Measurements from ENCODE around the gene COX10.

Gene COX10

GRCh38 chr17:14123619-14124278 is 54.4 kb downstream of the COX10 start:
- peaks cover 14% of the 10 kb centered on the region for H3K36me3 Mint-ChIP-seq (ENCODE audit: low read depth)
- peaks cover 56% of the 10 kb centered on the region for H3K4me1 Mint-ChIP-seq

GRCh38 chr17:14124854-14125253 is 55.5 kb downstream of the COX10 start:
- DNase-seq, result no peak
- H3K27me3 Mint-ChIP-seq, result no peaks in the 10 kb centered on the region
- peaks cover 9% of the 10 kb centered on the region for H3K9me3 Mint-ChIP-seq
- H3K4me3 Mint-ChIP-seq, result no peak overlapping the region
- H3K4me1 Mint-ChIP-seq, result peaks cover 45% of the 10 kb centered on the region
- H3K36me3 Mint-ChIP-seq (ENCODE audit: low read depth), result peaks cover 9% of the 10 kb centered on the region
- ATAC-seq, result no peak
- H3K27ac Mint-ChIP-seq, result no peak overlapping the region

More at GRCh38 chr17:14123619-14124278, 54.4 kb downstream of the COX10 start:
- DNase-seq (no peak), ATAC-seq (no peak)
- no peak overlapping the region for H3K27ac Mint-ChIP-seq
- no peak overlapping the region for H3K4me3 Mint-ChIP-seq
- peaks cover 9% of the 10 kb centered on the region for H3K9me3 Mint-ChIP-seq
- no peaks in the 10 kb centered on the region for H3K27me3 Mint-ChIP-seq

- DNase-seq, result no peak
- no peak overlapping the region for H3K27ac Mint-ChIP-seq
- H3K4me1 Mint-ChIP-seq, result peaks cover 38% of the 10 kb centered on the region
- no peak overlapping the region for H3K4me3 Mint-ChIP-seq
- no peaks in the 10 kb centered on the region for H3K27me3 Mint-ChIP-seq
- H3K9me3 Mint-ChIP-seq, result peaks cover 4% of the 10 kb centered on the region
- no peak for ATAC-seq
- H3K36me3 Mint-ChIP-seq (ENCODE audit: low read depth), result peaks cover 5% of the 10 kb centered on the region
Observed at GRCh38 chr17:14125518-14126137, 56.3 kb downstream of the COX10 start.

GRCh38 chr17:14133104-14133503 is 63.8 kb downstream of the COX10 start:
- Mint-ChIP-seq H3K9me3 (no peaks in the 10 kb centered on the region), H3K4me3 (no peak overlapping the region), H3K27ac (no peak overlapping the region), H3K27me3 (no peaks in the 10 kb centered on the region), H3K4me1 (peaks cover 15% of the 10 kb centered on the region), H3K36me3 (ENCODE audit: low read depth) (no peaks in the 10 kb centered on the region)
- DNase-seq (no peak), ATAC-seq (no peak)

GRCh38 chr17:14134456-14134855 is 65.2 kb downstream of the COX10 start:
- H3K36me3 Mint-ChIP-seq (ENCODE audit: low read depth), result no peaks in the 10 kb centered on the region
- no peak overlapping the region for H3K4me3 Mint-ChIP-seq
- DNase-seq (no peak), ATAC-seq (no peak)
- no peaks in the 10 kb centered on the region for H3K9me3 Mint-ChIP-seq
- no peaks in the 10 kb centered on the region for H3K27me3 Mint-ChIP-seq
- peaks cover 15% of the 10 kb centered on the region for H3K4me1 Mint-ChIP-seq
- H3K27ac Mint-ChIP-seq, result no peak overlapping the region

- Mint-ChIP-seq H3K9me3 (no peaks in the 10 kb centered on the region), H3K27me3 (no peaks in the 10 kb centered on the region), H3K27ac (no peak overlapping the region), H3K4me3 (no peak overlapping the region), H3K4me1 (peaks cover 15% of the 10 kb centered on the region), H3K36me3 (ENCODE audit: low read depth) (no peaks in the 10 kb centered on the region)
- ATAC-seq, result no peak
- DNase-seq, result no peak
Observed at GRCh38 chr17:14135906-14136590, 66.7 kb downstream of the COX10 start.

- Mint-ChIP-seq H3K36me3 (ENCODE audit: low read depth) (no peaks in the 10 kb centered on the region), H3K4me3 (no peak overlapping the region), H3K27ac (no peak overlapping the region), H3K9me3 (no peaks in the 10 kb centered on the region), H3K4me1 (peaks cover 22% of the 10 kb centered on the region), H3K27me3 (no peaks in the 10 kb centered on the region)
- DNase-seq, result no peak
- no peak for ATAC-seq
Observed at GRCh38 chr17:14138649-14139048, 69.3 kb downstream of the COX10 start.

- Mint-ChIP-seq H3K27me3 (no peaks in the 10 kb centered on the region), H3K4me3 (no peak overlapping the region), H3K36me3 (ENCODE audit: low read depth) (peaks cover 2% of the 10 kb centered on the region), H3K4me1 (peaks cover 8% of the 10 kb centered on the region), H3K27ac (no peak overlapping the region), H3K9me3 (peaks cover 5% of the 10 kb centered on the region)
- ATAC-seq, result no peak
- DNase-seq, result no peak
Observed at GRCh38 chr17:14143688-14144087, 74.4 kb downstream of the COX10 start.

GRCh38 chr17:14144508-14144907 is 75.2 kb downstream of the COX10 start:
- ATAC-seq (no peak), DNase-seq (no peak)
- Mint-ChIP-seq H3K9me3 (peaks cover 5% of the 10 kb centered on the region), H3K4me3 (no peak overlapping the region), H3K27me3 (no peaks in the 10 kb centered on the region), H3K4me1 (peaks cover 8% of the 10 kb centered on the region), H3K36me3 (ENCODE audit: low read depth) (peaks cover 2% of the 10 kb centered on the region), H3K27ac (no peak overlapping the region)

GRCh38 chr17:14149751-14150150 is 80.4 kb downstream of the COX10 start:
- no peak overlapping the region for H3K4me3 Mint-ChIP-seq
- H3K4me1 Mint-ChIP-seq, result peaks cover 7% of the 10 kb centered on the region
- no peak overlapping the region for H3K27ac Mint-ChIP-seq
- ATAC-seq (no peak), DNase-seq (no peak)
- peaks cover 6% of the 10 kb centered on the region for H3K9me3 Mint-ChIP-seq
- no peaks in the 10 kb centered on the region for H3K27me3 Mint-ChIP-seq
- peaks cover 19% of the 10 kb centered on the region for H3K36me3 Mint-ChIP-seq (ENCODE audit: low read depth)

- DNase-seq (no peak), ATAC-seq (no peak)
- Mint-ChIP-seq H3K27me3 (no peaks in the 10 kb centered on the region), H3K9me3 (peaks cover 5% of the 10 kb centered on the region), H3K4me1 (peaks cover 12% of the 10 kb centered on the region), H3K4me3 (no peak overlapping the region), H3K27ac (no peak overlapping the region), H3K36me3 (ENCODE audit: low read depth) (peaks cover 22% of the 10 kb centered on the region)
Observed at GRCh38 chr17:14150619-14151018, 81.3 kb downstream of the COX10 start.

GRCh38 chr17:14152721-14153120 is 83.4 kb downstream of the COX10 start:
- peaks cover 24% of the 10 kb centered on the region for H3K36me3 Mint-ChIP-seq (ENCODE audit: low read depth)
- DNase-seq, result no peak
- H3K27ac Mint-ChIP-seq, result no peak overlapping the region
- no peak for ATAC-seq
- H3K4me3 Mint-ChIP-seq, result no peak overlapping the region
- H3K27me3 Mint-ChIP-seq, result no peaks in the 10 kb centered on the region
- H3K9me3 Mint-ChIP-seq, result peaks cover 5% of the 10 kb centered on the region
- peaks cover 17% of the 10 kb centered on the region for H3K4me1 Mint-ChIP-seq

- Mint-ChIP-seq H3K4me3 (no peak overlapping the region), H3K27ac (no peak overlapping the region), H3K9me3 (peaks cover 5% of the 10 kb centered on the region), H3K36me3 (ENCODE audit: low read depth) (peaks cover 24% of the 10 kb centered on the region), H3K4me1 (peaks cover 17% of the 10 kb centered on the region), H3K27me3 (no peaks in the 10 kb centered on the region)
- ATAC-seq (no peak), DNase-seq (no peak)
Observed at GRCh38 chr17:14153374-14153773, 84.1 kb downstream of the COX10 start.

- Mint-ChIP-seq H3K36me3 (ENCODE audit: low read depth) (peaks cover 27% of the 10 kb centered on the region), H3K27me3 (no peaks in the 10 kb centered on the region), H3K4me1 (peaks cover 15% of the 10 kb centered on the region), H3K4me3 (no peak overlapping the region), H3K27ac (no peak overlapping the region), H3K9me3 (peaks cover 5% of the 10 kb centered on the region)
- ATAC-seq (no peak), DNase-seq (no peak)
Observed at GRCh38 chr17:14156689-14157088, 87.4 kb downstream of the COX10 start.

GRCh38 chr17:14157822-14158221 is 88.5 kb downstream of the COX10 start:
- no peak for ATAC-seq
- H3K4me1 Mint-ChIP-seq, result peaks cover 10% of the 10 kb centered on the region
- peaks cover 5% of the 10 kb centered on the region for H3K9me3 Mint-ChIP-seq
- H3K27me3 Mint-ChIP-seq, result no peaks in the 10 kb centered on the region
- peaks cover 26% of the 10 kb centered on the region for H3K36me3 Mint-ChIP-seq (ENCODE audit: low read depth)
- no peak for DNase-seq
- H3K27ac Mint-ChIP-seq, result no peak overlapping the region
- no peak overlapping the region for H3K4me3 Mint-ChIP-seq

Measured in activated naive CD8-positive, alpha-beta T cell treated with anti-CD3 and anti-CD28 coated beads, Interleukin-2, amount 50 U/mL, for 24 hours (primary cell).